Bronchial epithelial cell (primary cell): Measurements from ENCODE around the gene GLYR1. TPM values are rescaled to one million over a fixed set of nuclear protein-coding genes. Genes with fewer than 3 reads are reported as not detected.

ENCODE experiments used
- DNase-seq: peaks from one replicate; pipeline ENCODE4 v3.0.0-alpha.2; 2010; ENCODE audit warnings: low read depth
- FAIRE-seq: peaks from 2 replicates; lab custom pipeline; 2011; peaks lifted over from hg19 to GRCh38; lab: Jason Lieb, UNC
- H3K27me3 ChIP-seq: 2 replicates; pipeline ENCODE4 v1.5.1; 2011; ENCODE audit warnings: low read length; ENCODE audit not compliant: control insufficient read depth, insufficient read depth
- H3K36me3 ChIP-seq: 2 replicates; pipeline ENCODE4 v1.5.1; 2011; ENCODE audit warnings: low read length; ENCODE audit not compliant: control insufficient read depth, insufficient read depth
- H3K4me3 ChIP-seq: 2 replicates; pipeline ENCODE4 v1.5.1; 2011; ENCODE audit warnings: mild to moderate bottlenecking, low read depth, low read length, control low read depth
- total RNA-seq: library from RNA; depleted of rRNA; stranded (reverse); fragments of >200 nt; gene quantifications from 2 replicates; pipeline ENCODE4 v1.2.1, GENCODE V29; 2014
- TF ChIP-seq, protein P1 (sequence below): IDR thresholded peaks from 2 replicates; pipeline ENCODE4 v1.5.1; 2011; ENCODE audit warnings: mild to moderate bottlenecking, moderate library complexity, low read length, control low read depth, inconsistent platforms; ENCODE audit not compliant: insufficient read depth, severe bottlenecking

The GLYR1 gene
- total RNA-seq, 1 donor from 2014 or later = 31.1 TPM

DNA sequence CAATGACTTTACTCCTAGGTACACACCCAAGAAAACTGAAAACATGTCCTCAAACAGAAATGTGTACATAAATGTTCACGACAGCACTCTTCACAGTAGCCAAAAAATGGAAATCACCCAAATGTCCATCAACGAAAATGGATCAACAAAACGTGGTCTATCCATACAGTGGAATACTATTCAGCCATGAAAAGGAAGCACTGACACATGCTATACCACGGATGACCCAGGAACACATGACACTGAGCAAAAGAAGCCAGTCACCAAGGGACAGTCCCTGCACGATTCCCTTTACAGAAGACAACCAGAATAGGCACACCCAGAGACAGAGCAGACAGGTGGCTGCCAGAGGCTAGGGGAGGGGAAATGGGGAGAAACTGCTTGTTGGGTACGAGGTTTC is 91.4 kb downstream of the GLYR1 start:
- H3K36me3 ChIP-seq = peaks cover 28% of the 10 kb centered on the region

DNA sequence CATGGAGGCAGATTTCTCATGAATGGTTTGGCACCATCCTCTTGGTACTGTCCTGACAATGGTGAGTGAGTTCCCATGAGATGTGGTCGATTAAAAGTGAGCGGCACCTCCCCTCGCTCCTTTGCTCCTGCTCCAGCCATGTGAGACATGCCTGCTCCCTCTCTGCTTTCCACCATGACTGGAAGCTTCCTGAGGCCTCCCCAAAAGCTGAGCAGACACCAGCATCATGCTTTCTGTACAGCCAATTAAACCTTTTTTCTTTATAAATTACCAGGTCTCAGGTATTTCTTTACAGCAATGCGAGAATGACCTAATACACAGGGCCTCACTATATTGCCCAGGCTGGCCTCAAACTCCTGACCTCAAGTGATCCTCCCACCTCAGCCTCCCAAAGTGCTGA is 92.2 kb downstream of the GLYR1 start:
- no peak for DNase-seq
- TF ChIP-seq, protein P1, sequence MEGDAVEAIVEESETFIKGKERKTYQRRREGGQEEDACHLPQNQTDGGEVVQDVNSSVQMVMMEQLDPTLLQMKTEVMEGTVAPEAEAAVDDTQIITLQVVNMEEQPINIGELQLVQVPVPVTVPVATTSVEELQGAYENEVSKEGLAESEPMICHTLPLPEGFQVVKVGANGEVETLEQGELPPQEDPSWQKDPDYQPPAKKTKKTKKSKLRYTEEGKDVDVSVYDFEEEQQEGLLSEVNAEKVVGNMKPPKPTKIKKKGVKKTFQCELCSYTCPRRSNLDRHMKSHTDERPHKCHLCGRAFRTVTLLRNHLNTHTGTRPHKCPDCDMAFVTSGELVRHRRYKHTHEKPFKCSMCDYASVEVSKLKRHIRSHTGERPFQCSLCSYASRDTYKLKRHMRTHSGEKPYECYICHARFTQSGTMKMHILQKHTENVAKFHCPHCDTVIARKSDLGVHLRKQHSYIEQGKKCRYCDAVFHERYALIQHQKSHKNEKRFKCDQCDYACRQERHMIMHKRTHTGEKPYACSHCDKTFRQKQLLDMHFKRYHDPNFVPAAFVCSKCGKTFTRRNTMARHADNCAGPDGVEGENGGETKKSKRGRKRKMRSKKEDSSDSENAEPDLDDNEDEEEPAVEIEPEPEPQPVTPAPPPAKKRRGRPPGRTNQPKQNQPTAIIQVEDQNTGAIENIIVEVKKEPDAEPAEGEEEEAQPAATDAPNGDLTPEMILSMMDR = no peak
- Histone ChIP-seq H3K4me3 (no peak overlapping the region), H3K36me3 (peaks cover 21% of the 10 kb centered on the region), H3K27me3 (no peaks in the 10 kb centered on the region)
- no peak for FAIRE-seq

More for the DNA sequence above, 91.4 kb downstream of the GLYR1 start:
- Histone ChIP-seq H3K4me3 (no peak overlapping the region), H3K27me3 (no peaks in the 10 kb centered on the region)
- DNase-seq (no peak), FAIRE-seq (no peak)
- TF ChIP-seq, protein P1 = no peak

DNA sequence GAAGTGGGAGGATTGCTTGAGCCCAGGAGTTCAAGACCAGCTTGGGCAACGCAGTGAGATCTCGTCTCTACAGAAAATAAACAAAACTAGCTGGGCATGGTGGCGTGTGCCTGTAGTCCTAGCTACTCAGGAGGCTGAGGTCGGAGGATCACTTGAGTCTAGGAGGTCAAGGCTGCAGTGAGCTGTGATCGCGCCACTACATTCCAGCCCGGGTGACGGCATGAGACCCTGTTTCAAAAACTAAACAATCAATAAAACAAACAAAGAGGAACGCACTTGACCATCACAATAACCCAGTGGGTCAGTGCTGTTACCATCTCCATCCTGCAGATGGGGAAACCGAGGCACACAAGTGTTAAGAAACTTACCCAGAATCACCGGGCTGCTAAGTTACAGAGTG is 93.9 kb downstream of the GLYR1 start:
- TF ChIP-seq, protein P1 = no peak
- FAIRE-seq (no peak), DNase-seq (no peak)
- Histone ChIP-seq H3K4me3 (no peak overlapping the region), H3K36me3 (peaks cover 21% of the 10 kb centered on the region), H3K27me3 (no peaks in the 10 kb centered on the region)

Other genes with a start within 250 kb of the GLYR1 start
- gene UBALD1, start 232.4 kb downstream of the GLYR1 start, total RNA-seq = 3.7 and 4.7 TPM in 2 replicates
- gene MGRN1, start 222.5 kb downstream of the GLYR1 start, total RNA-seq = 6.1 and 10.1 TPM in 2 replicates
- 21.1 and 34.8 TPM in 2 replicates for gene NUDT16L1, start 153.7 kb downstream of the GLYR1 start, total RNA-seq
- gene ANKS3, start 113.0 kb downstream of the GLYR1 start, total RNA-seq = 13.3 and 16.8 TPM in 2 replicates
- under 0.01 and 0.26 TPM in 2 replicates for gene DNAAF8, start 112.8 kb downstream of the GLYR1 start, total RNA-seq
- 5.8 TPM in 2 replicates for gene ZNF500, start 80.1 kb downstream of the GLYR1 start, total RNA-seq
- not detected in 2 replicates for gene SEPTIN12, start 58.9 kb downstream of the GLYR1 start, total RNA-seq
- gene SMIM22, start 51.9 kb downstream of the GLYR1 start, total RNA-seq = 0.79 and 9.0 TPM in 2 replicates
- gene ROGDI, start 44.7 kb downstream of the GLYR1 start, total RNA-seq = 16.1 and 19.8 TPM in 2 replicates
- 17.6 and 21.8 TPM in 2 replicates for gene UBN1, start 193 bp upstream of the GLYR1 start, total RNA-seq
- gene PPL, start 89.9 kb upstream of the GLYR1 start, total RNA-seq = 184 and 378 TPM in 2 replicates
- under 0.01 and 0.13 TPM in 2 replicates for gene SEC14L5, start 111.0 kb upstream of the GLYR1 start, total RNA-seq
- gene NAGPA, start 186.6 kb upstream of the GLYR1 start, total RNA-seq = 9.2 and 9.7 TPM in 2 replicates
- not detected in 2 replicates for gene C16orf89, start 218.7 kb upstream of the GLYR1 start, total RNA-seq
- 16.4 and 20.5 TPM in 2 replicates for gene ALG1, start 224.6 kb upstream of the GLYR1 start, total RNA-seq